Naive thymus-derived CD8-positive, alpha-beta T cell (primary cell): Measurements from ENCODE around the gene ADPRHL1. TPM values are rescaled to one million over a fixed set of nuclear protein-coding genes. Genes with fewer than 3 reads are reported as not detected.

Source experiments
- ATAC-seq, 2 donors: fragments of 150-1000 bp; cut with Tn5 transposase in 1 of 2; sonication (Bioruptor Pico), chemical (Tn5 transposase) in 1 of 2; 1 replicate in 1 of 2; 2 replicates in 1 of 2; pipeline ENCODE4 v1.10.0; 2021; ENCODE audit warnings: mild to moderate bottlenecking in 2 of 2, moderate library complexity in 2 of 2
- POLR2A ChIA-PET: fragments of 350-600 bp; sonication (Branson Sonifier 250); formaldehyde crosslinking; loops from one replicate; lab custom pipeline; 2021; ENCODE audit warnings: antibody characterized with exemption; lab: Charles Lee
- DNase-seq, 10 donors: peaks; one replicate each; pipeline versions ENCODE4 v3.0.0 to v3.0.0-alpha.2; 2020 to 2022
- H3K27ac Mint-ChIP-seq, 10 donors: one replicate each; pipeline ENCODE4 v1.8.0; 2020 to 2022; ENCODE audit warnings: mild to moderate bottlenecking in 10 of 10, mixed read lengths in 10 of 10, moderate library complexity in 4 of 10, inconsistent platforms in 1 of 10
- H3K27me3 Mint-ChIP-seq, 5 donors: one replicate each; pipeline ENCODE4 v1.8.0; 2021 to 2022; ENCODE audit warnings: mixed read lengths in 5 of 5
- H3K36me3 Mint-ChIP-seq, 3 donors: one replicate each; pipeline ENCODE4 v1.8.0; 2020 to 2022; ENCODE audit warnings: mixed read lengths in 3 of 3, mild to moderate bottlenecking in 2 of 3, inconsistent platforms in 1 of 3
- H3K4me1 Mint-ChIP-seq, 4 donors: one replicate each; pipeline ENCODE4 v1.8.0; 2021 to 2022; ENCODE audit warnings: mixed read lengths in 4 of 4
- H3K4me3 Mint-ChIP-seq, 10 donors: one replicate each; pipeline ENCODE4 v1.8.0; 2020 to 2022; ENCODE audit warnings: mild to moderate bottlenecking in 10 of 10, mixed read lengths in 10 of 10, moderate library complexity in 6 of 10, inconsistent platforms in 1 of 10
- H3K9me3 Mint-ChIP-seq, 9 donors: one replicate each; pipeline ENCODE4 v1.8.0; 2020 to 2022; ENCODE audit warnings: mixed read lengths in 9 of 9, mild to moderate bottlenecking in 3 of 9, inconsistent platforms in 1 of 9, moderate library complexity in 1 of 9
- polyA plus RNA-seq, 3 donors: library from polyadenylated mRNA; unstranded; fragments of 300-500 nt; fragmentation: Illumina TruSeq; gene quantifications; one replicate each; pipeline ENCODE4 v1.2.3, GENCODE V29; 2021
- total RNA-seq, 8 experiments: library from RNA in 2 of 8; stranded (reverse) in 2 of 8; gene quantifications; one replicate each; pipeline ENCODE4 v1.2.3 and lab custom pipeline; 2021 to 2026

Gene ADPRHL1
- total and polyA plus RNA-seq, 5 experiments from 2014 or later: 0.22 to 1.2 (median 0.70) TPM; not detected in 1

GRCh38 chr13:113407103-113407530 lies 46.2 kb downstream of the ADPRHL1 start:
- Mint-ChIP-seq H3K4me3 (no peak overlapping the region), H3K4me1 (no peaks in the 10 kb centered on the region), H3K27me3 (peaks cover 3 to 12% (median 3%) of the 10 kb centered on the region in 5 donors), H3K36me3 (no peaks in the 10 kb centered on the region), H3K27ac (no peak overlapping the region), H3K9me3 (no peaks in the 10 kb centered on the region)
- ATAC-seq (no peak), DNase-seq (no peak)
- POLR2A ChIA-PET: no interaction called here

GRCh38 chr13:113406321-113407102 lies 46.8 kb downstream of the ADPRHL1 start:
- ATAC-seq (no peak), DNase-seq (no peak)
- H3K4me1 Mint-ChIP-seq: no peaks in the 10 kb centered on the region
- H3K27ac Mint-ChIP-seq: no peak overlapping the region
- no peaks in the 10 kb centered on the region for H3K36me3 Mint-ChIP-seq
- peaks cover 3 to 12% (median 3%) of the 10 kb centered on the region in 5 donors for H3K27me3 Mint-ChIP-seq
- H3K4me3 Mint-ChIP-seq: no peak overlapping the region
- POLR2A ChIA-PET: no interaction called here
- H3K9me3 Mint-ChIP-seq: no peaks in the 10 kb centered on the region

GRCh38 chr13:113405481-113406300 lies 47.6 kb downstream of the ADPRHL1 start:
- no peak overlapping the region for H3K27ac Mint-ChIP-seq
- H3K27me3 Mint-ChIP-seq: peaks cover 3 to 12% (median 3%) of the 10 kb centered on the region in 5 donors
- no peaks in the 10 kb centered on the region for H3K9me3 Mint-ChIP-seq
- no peak for ATAC-seq
- no peaks in the 10 kb centered on the region for H3K36me3 Mint-ChIP-seq
- POLR2A ChIA-PET: no interaction called here
- no peaks in the 10 kb centered on the region for H3K4me1 Mint-ChIP-seq
- H3K4me3 Mint-ChIP-seq: no peak overlapping the region
- DNase-seq: no peak

- no peak overlapping the region for H3K27ac Mint-ChIP-seq
- no peaks in the 10 kb centered on the region for H3K36me3 Mint-ChIP-seq
- POLR2A ChIA-PET: no interaction called here
- ATAC-seq: no peak
- H3K9me3 Mint-ChIP-seq: no peaks in the 10 kb centered on the region
- peaks cover 3 to 12% (median 3%) of the 10 kb centered on the region in 5 donors for H3K27me3 Mint-ChIP-seq
- no peak overlapping the region for H3K4me3 Mint-ChIP-seq
- no peak for DNase-seq
- H3K4me1 Mint-ChIP-seq: no peaks in the 10 kb centered on the region
Measured at GRCh38 chr13:113404723-113405471, 48.4 kb downstream of the ADPRHL1 start.

GRCh38 chr13:113404366-113404722 lies 48.9 kb downstream of the ADPRHL1 start:
- DNase-seq (no peak), ATAC-seq (no peak)
- Mint-ChIP-seq H3K4me1 (no peaks in the 10 kb centered on the region), H3K36me3 (no peaks in the 10 kb centered on the region), H3K27ac (no peak overlapping the region), H3K9me3 (no peaks in the 10 kb centered on the region), H3K4me3 (no peak overlapping the region), H3K27me3 (peaks cover 3 to 12% (median 4%) of the 10 kb centered on the region in 5 donors)
- POLR2A ChIA-PET: no interaction called here

- no peaks in the 10 kb centered on the region for H3K36me3 Mint-ChIP-seq
- H3K9me3 Mint-ChIP-seq: no peaks in the 10 kb centered on the region
- no peak overlapping the region for H3K4me3 Mint-ChIP-seq
- H3K27me3 Mint-ChIP-seq: peaks cover 2 to 12% (median 5%) of the 10 kb centered on the region in 5 donors
- H3K27ac Mint-ChIP-seq: no peak overlapping the region
- ATAC-seq (no peak), DNase-seq (no peak)
- no peaks in the 10 kb centered on the region for H3K4me1 Mint-ChIP-seq
- POLR2A ChIA-PET: no interaction called here
Measured at GRCh38 chr13:113403255-113404104, 49.8 kb downstream of the ADPRHL1 start.

GRCh38 chr13:113402471-113403254 lies 50.6 kb downstream of the ADPRHL1 start:
- DNase-seq (no peak), ATAC-seq (no peak)
- H3K36me3 Mint-ChIP-seq: no peaks in the 10 kb centered on the region
- H3K9me3 Mint-ChIP-seq: no peaks in the 10 kb centered on the region
- H3K4me3 Mint-ChIP-seq: no peak overlapping the region
- H3K27me3 Mint-ChIP-seq: peaks cover 2 to 5% (median 2%) of the 10 kb centered on the region in 5 donors
- no peak overlapping the region for H3K27ac Mint-ChIP-seq
- POLR2A ChIA-PET: no interaction called here
- no peaks in the 10 kb centered on the region for H3K4me1 Mint-ChIP-seq

- H3K27me3 Mint-ChIP-seq: peaks cover 0 to 2% (median 0%) of the 10 kb centered on the region in 5 donors
- no peak overlapping the region for H3K27ac Mint-ChIP-seq
- H3K4me1 Mint-ChIP-seq: no peaks in the 10 kb centered on the region
- POLR2A ChIA-PET: no interaction called here
- no peak for DNase-seq
- no peak for ATAC-seq
- no peaks in the 10 kb centered on the region for H3K36me3 Mint-ChIP-seq
- H3K4me3 Mint-ChIP-seq: no peak overlapping the region
- H3K9me3 Mint-ChIP-seq: no peaks in the 10 kb centered on the region
Measured at GRCh38 chr13:113401452-113402415, 51.6 kb downstream of the ADPRHL1 start.

GRCh38 chr13:113400621-113401451 lies 52.5 kb downstream of the ADPRHL1 start:
- no peak for ATAC-seq
- Mint-ChIP-seq H3K4me3 (no peak overlapping the region), H3K9me3 (no peaks in the 10 kb centered on the region), H3K4me1 (no peaks in the 10 kb centered on the region), H3K36me3 (no peaks in the 10 kb centered on the region), H3K27me3 (peaks cover 0 to 2% (median 0%) of the 10 kb centered on the region in 5 donors), H3K27ac (no peak overlapping the region)
- DNase-seq: no peak
- POLR2A ChIA-PET: no interaction called here

GRCh38 chr13:113399755-113400149 lies 53.5 kb downstream of the ADPRHL1 start:
- Mint-ChIP-seq H3K36me3 (no peaks in the 10 kb centered on the region), H3K27ac (no peak overlapping the region), H3K4me1 (no peaks in the 10 kb centered on the region), H3K9me3 (no peaks in the 10 kb centered on the region), H3K4me3 (no peak overlapping the region), H3K27me3 (peaks cover 0 to 2% (median 0%) of the 10 kb centered on the region in 5 donors)
- DNase-seq (no peak), ATAC-seq (no peak)
- POLR2A ChIA-PET: no interaction called here
